Measurements from ENCODE around the gene GALNTL6.

Gene GALNTL6

GRCh38 chr4:172599554-172599953 lies 786.4 kb downstream of the GALNTL6 start:
- DNase-seq: no peak

GRCh38 chr4:172601195-172601594 lies 788.0 kb downstream of the GALNTL6 start:
- no peak for DNase-seq

GRCh38 chr4:172619218-172619617 lies 806.0 kb downstream of the GALNTL6 start:
- DNase-seq: no peak

GRCh38 chr4:172619798-172620197 lies 806.6 kb downstream of the GALNTL6 start:
- DNase-seq: no peak

GRCh38 chr4:172628263-172628662 lies 815.1 kb downstream of the GALNTL6 start:
- no peak for DNase-seq

GRCh38 chr4:172630280-172630679 lies 817.1 kb downstream of the GALNTL6 start:
- DNase-seq: no peak

GRCh38 chr4:172631832-172632231 lies 818.6 kb downstream of the GALNTL6 start:
- no peak for DNase-seq

- no peak for DNase-seq
These were observed 835.3 kb downstream of the GALNTL6 start for GRCh38 chr4:172648471-172648870.

GRCh38 chr4:172649143-172649542 lies 835.9 kb downstream of the GALNTL6 start:
- no peak for DNase-seq

- no peak for DNase-seq
These were observed 837.7 kb downstream of the GALNTL6 start for GRCh38 chr4:172650758-172651530.

GRCh38 chr4:172651961-172652360 lies 838.8 kb downstream of the GALNTL6 start:
- DNase-seq: no peak

- DNase-seq: no peak
These were observed 839.2 kb downstream of the GALNTL6 start for GRCh38 chr4:172652369-172652768.

- no peak for DNase-seq
These were observed 840.5 kb downstream of the GALNTL6 start for GRCh38 chr4:172653676-172654075.

- DNase-seq: no peak
These were observed 841.3 kb downstream of the GALNTL6 start for GRCh38 chr4:172654457-172654856.

GRCh38 chr4:172656055-172656454 lies 842.9 kb downstream of the GALNTL6 start:
- no peak for DNase-seq

- DNase-seq: no peak
These were observed 843.9 kb downstream of the GALNTL6 start for GRCh38 chr4:172657081-172657480.

GRCh38 chr4:172660251-172660650 lies 847.0 kb downstream of the GALNTL6 start:
- DNase-seq: no peak

GRCh38 chr4:172662113-172662512 lies 848.9 kb downstream of the GALNTL6 start:
- DNase-seq: no peak

- DNase-seq: no peak
These were observed 853.6 kb downstream of the GALNTL6 start for GRCh38 chr4:172666711-172667368.

- DNase-seq: no peak
These were observed 861.6 kb downstream of the GALNTL6 start for GRCh38 chr4:172674811-172675210.

GRCh38 chr4:172675232-172675631 lies 862.0 kb downstream of the GALNTL6 start:
- no peak for DNase-seq

- DNase-seq: no peak
These were observed 867.5 kb downstream of the GALNTL6 start for GRCh38 chr4:172680691-172681090.

GRCh38 chr4:172683021-172683420 lies 869.8 kb downstream of the GALNTL6 start:
- no peak for DNase-seq

- no peak for DNase-seq
These were observed 872.8 kb downstream of the GALNTL6 start for GRCh38 chr4:172686021-172686420.

GRCh38 chr4:172688534-172688933 lies 875.3 kb downstream of the GALNTL6 start:
- no peak for DNase-seq
